Tongue (tissue), 2 donors: ENCODE data around the gene BAIAP2. TPM values are rescaled to one million over a fixed set of nuclear protein-coding genes. Genes with fewer than 3 reads are reported as not detected.
"Not testable (repeated sequence)": the region's sequence is repeated elsewhere in the genome, so short reads cannot be mapped to it uniquely, and the experiment has no call there.

Experiments used
- DNase-seq: peaks from one replicate; pipeline ENCODE4 v3.0.0-alpha.2; 2015
- total RNA-seq: library from RNA; depleted of rRNA; stranded (reverse); fragments of >200 nt; gene quantifications from one replicate; pipeline ENCODE4 v1.2.3, GENCODE V29; 2014

BAIAP2 gene
- total RNA-seq, 1 donor from 2014 or later, result 73.9 TPM

GRCh38 chr17:81000631-81001357 is 34.2 kb upstream of the BAIAP2 start:
- DNase-seq, result peak; percentile 60

- DNase-seq, result no peak
These were observed 33.0 kb upstream of the BAIAP2 start for GRCh38 chr17:81002013-81002384.

- peak; percentile 79 for DNase-seq
These were observed 32.3 kb upstream of the BAIAP2 start for GRCh38 chr17:81002409-81003361.

GRCh38 chr17:81003711-81004475 is 31.1 kb upstream of the BAIAP2 start:
- no peak for DNase-seq

GRCh38 chr17:81006891-81007290 is 28.1 kb upstream of the BAIAP2 start:
- DNase-seq, result no peak

GRCh38 chr17:81008140-81008539 is 26.8 kb upstream of the BAIAP2 start:
- DNase-seq, result no peak

GRCh38 chr17:81009136-81009535 is 25.8 kb upstream of the BAIAP2 start:
- DNase-seq, result no peak

- no peak for DNase-seq
These were observed 24.0 kb upstream of the BAIAP2 start for GRCh38 chr17:81010935-81011334.

GRCh38 chr17:81011951-81012350 is 23.0 kb upstream of the BAIAP2 start:
- DNase-seq, result no peak

GRCh38 chr17:81012574-81013447 is 22.1 kb upstream of the BAIAP2 start:
- DNase-seq, result no peak

- DNase-seq, result no peak
These were observed 21.3 kb upstream of the BAIAP2 start for GRCh38 chr17:81013642-81014041.

- DNase-seq, result peak; percentile 91
These were observed 19.8 kb upstream of the BAIAP2 start for GRCh38 chr17:81015136-81015535.

- no peak for DNase-seq
These were observed 18.4 kb upstream of the BAIAP2 start for GRCh38 chr17:81016575-81016974.

- DNase-seq, result not testable (repeated sequence)
These were observed 17.6 kb upstream of the BAIAP2 start for GRCh38 chr17:81017330-81017729.

GRCh38 chr17:81018044-81018802 is 16.7 kb upstream of the BAIAP2 start:
- DNase-seq, result peak; percentile 88

- no peak for DNase-seq
These were observed 15.1 kb upstream of the BAIAP2 start for GRCh38 chr17:81019563-81020442.

GRCh38 chr17:81020443-81020766 is 14.5 kb upstream of the BAIAP2 start:
- no peak for DNase-seq

- DNase-seq, result peak; percentile 81
These were observed 14.0 kb upstream of the BAIAP2 start for GRCh38 chr17:81020767-81021497.
